NCI-H446 treated with DMSO at 0.1 percent for 48 hours (cell line): ENCODE results near the gene SLC10A6.

ENCODE experiments used
- DNase-seq: peaks from one replicate; lab custom pipeline; 2025; lab: John Stamatoyannopoulos, UW

The SLC10A6 gene

GRCh38 chr4:86775061-86775460 is 74.1 kb downstream of the SLC10A6 start:
- no peak for DNase-seq
